ENCODE data around the gene CALML5.

Gene CALML5

GRCh38 chr10:5523796-5524574, 24.6 kb upstream of the CALML5 start:
- Histone ChIP-seq H3F3A (ENCODE audit: control insufficient read depth, insufficient read depth) (no peaks in the 10 kb centered on the region), H3K79me2 (ENCODE audit: control insufficient read depth, low read length) (no peaks in the 10 kb centered on the region), H3K9me2 (replicated peaks; ENCODE audit: control insufficient read depth, low read length) (no peaks in the 10 kb centered on the region), H3K4me1 (ENCODE audit: control insufficient read depth, low read length) (no peaks in the 10 kb centered on the region), H3K4me3 (ENCODE audit: low read length) (no peak overlapping the region), H4K20me1 (ENCODE audit: control insufficient read depth, insufficient read depth, low read depth, low read length) (no peaks in the 10 kb centered on the region), H3K27me3 (ENCODE audit: control insufficient read depth, low read length) (peaks cover 9% of the 10 kb centered on the region), H3K9me3 (ENCODE audit: control insufficient read depth, insufficient read depth, low read length) (no peaks in the 10 kb centered on the region), H3K36me3 (ENCODE audit: control insufficient read depth, low read length) (no peaks in the 10 kb centered on the region), H3K27ac (ENCODE audit: low read depth, low read length) (no peak overlapping the region), H3K4me2 (ENCODE audit: low read length) (no peak overlapping the region)
- TF ChIP-seq EZH2phosphoT487 (IDR thresholded peaks at IDR 0.05; ENCODE audit: borderline replicate concordance, low read length): no peak
- no peak for TF ChIP-seq CTCF (IDR thresholded peaks at IDR 0.05; ENCODE audit: low read depth, low read length, poor library complexity, severe bottlenecking)

GRCh38 chr10:5522913-5523560, 23.7 kb upstream of the CALML5 start:
- H3K4me1 ChIP-seq (ENCODE audit: control insufficient read depth, low read length): no peaks in the 10 kb centered on the region

GRCh38 chr10:5519054-5519453, 19.7 kb upstream of the CALML5 start:
- H3K9me3 ChIP-seq (ENCODE audit: control insufficient read depth, insufficient read depth, low read length): no peaks in the 10 kb centered on the region
- H3K79me2 ChIP-seq (ENCODE audit: control insufficient read depth, low read length): no peaks in the 10 kb centered on the region
- no peak overlapping the region for H3K27ac ChIP-seq (ENCODE audit: low read depth, low read length)
- no peak overlapping the region for H3K4me3 ChIP-seq (ENCODE audit: low read length)
- no peaks in the 10 kb centered on the region for H3K9me2 ChIP-seq (replicated peaks; ENCODE audit: control insufficient read depth, low read length)
- TF ChIP-seq EZH2phosphoT487 (IDR thresholded peaks at IDR 0.05; ENCODE audit: borderline replicate concordance, low read length): no peak
- no peak for TF ChIP-seq CTCF (IDR thresholded peaks at IDR 0.05; ENCODE audit: low read depth, low read length, poor library complexity, severe bottlenecking)
- H3K4me2 ChIP-seq (ENCODE audit: low read length): no peak overlapping the region
- no peaks in the 10 kb centered on the region for H3F3A ChIP-seq (ENCODE audit: control insufficient read depth, insufficient read depth)
- no peaks in the 10 kb centered on the region for H3K36me3 ChIP-seq (ENCODE audit: control insufficient read depth, low read length)
- H3K27me3 ChIP-seq (ENCODE audit: control insufficient read depth, low read length): peaks cover 16% of the 10 kb centered on the region; the same call in 1 of the 2 replicates
- H3K4me1 ChIP-seq (ENCODE audit: control insufficient read depth, low read length): no peaks in the 10 kb centered on the region
- no peaks in the 10 kb centered on the region for H4K20me1 ChIP-seq (ENCODE audit: control insufficient read depth, insufficient read depth, low read depth, low read length)

More at GRCh38 chr10:5522913-5523560, 23.7 kb upstream of the CALML5 start:
- no peaks in the 10 kb centered on the region for H3K79me2 ChIP-seq (ENCODE audit: control insufficient read depth, low read length)
- no peaks in the 10 kb centered on the region for H3K9me3 ChIP-seq (ENCODE audit: control insufficient read depth, insufficient read depth, low read length)
- peaks cover 14% of the 10 kb centered on the region for H3K27me3 ChIP-seq (ENCODE audit: control insufficient read depth, low read length)
- H3K4me3 ChIP-seq (ENCODE audit: low read length): no peak overlapping the region
- no peak for TF ChIP-seq CTCF (IDR thresholded peaks at IDR 0.05; ENCODE audit: low read depth, low read length, poor library complexity, severe bottlenecking)
- TF ChIP-seq EZH2phosphoT487 (IDR thresholded peaks at IDR 0.05; ENCODE audit: borderline replicate concordance, low read length): no peak
- H3K4me2 ChIP-seq (ENCODE audit: low read length): no peak overlapping the region
- H3F3A ChIP-seq (ENCODE audit: control insufficient read depth, insufficient read depth): no peaks in the 10 kb centered on the region
- H4K20me1 ChIP-seq (ENCODE audit: control insufficient read depth, insufficient read depth, low read depth, low read length): no peaks in the 10 kb centered on the region
- no peaks in the 10 kb centered on the region for H3K9me2 ChIP-seq (replicated peaks; ENCODE audit: control insufficient read depth, low read length)
- no peak overlapping the region for H3K27ac ChIP-seq (ENCODE audit: low read depth, low read length)
- no peaks in the 10 kb centered on the region for H3K36me3 ChIP-seq (ENCODE audit: control insufficient read depth, low read length)
